Tibial artery (tissue), 4 donors: ENCODE measurements around the gene RNASEH2C.

Experiments
- DNase-seq, 2 donors: peaks; one replicate each; pipeline ENCODE4 v3.0.0-alpha.2; 2019
- H3K27ac ChIP-seq, 2 donors: fragments of 200-600 bp; sonication (generic) in 1 of 2; 1 replicate in 1 of 2; 2 replicates in 1 of 2; pipeline ENCODE4 v1.5.1; 2018 to 2019; ENCODE audit warnings: mild to moderate bottlenecking in 1 of 2
- H3K27me3 ChIP-seq, 2 donors: fragments of 200-600 bp; sonication (generic) in 1 of 2; one replicate each; pipeline versions ENCODE4 v1.5.1 to v1.6.0; 2016 to 2019
- H3K36me3 ChIP-seq, 3 donors: fragments of 200-600 bp; sonication (generic) in 2 of 3; one replicate each; pipeline ENCODE4 v1.5.1; 2016 to 2019; ENCODE audit warnings: mild to moderate bottlenecking in 2 of 3
- H3K4me1 ChIP-seq, 4 donors: fragments of 200-600 bp; sonication (generic) in 2 of 4; 1 replicate in 3 of 4; 2 replicates in 1 of 4; pipeline ENCODE4 v1.5.1; 2016 to 2019
- H3K4me3 ChIP-seq, 2 donors: fragments of 200-600 bp; sonication (generic) in 1 of 2; 1 replicate in 1 of 2; 2 replicates in 1 of 2; pipeline ENCODE4 v1.5.1; 2018 to 2019; ENCODE audit warnings: mild to moderate bottlenecking in 2 of 2
- H3K9me3 ChIP-seq, 3 donors: fragments of 200-600 bp; sonication (generic) in 1 of 3; one replicate each; pipeline ENCODE4 v1.5.1; 2016 to 2019
- intact Hi-C: fragments of 100-400 bp; cut with DNase I; formaldehyde crosslinking; loops from one replicate; pipeline ENCODE4 v1.15.0; 2023; ENCODE audit warnings: low total_unique reads
- TF ChIP-seq, protein P1 (sequence below), 2 experiments: fragments of 200-600 bp in 1 of 2; fragments of 450-650 bp in 1 of 2; IDR thresholded peaks; one replicate each; pipeline ENCODE4 v1.5.1; 2017 to 2019; ENCODE audit warnings: antibody characterized with exemption in 2 of 2, mild to moderate bottlenecking in 1 of 2, moderate library complexity in 1 of 2

Gene RNASEH2C

DNA sequence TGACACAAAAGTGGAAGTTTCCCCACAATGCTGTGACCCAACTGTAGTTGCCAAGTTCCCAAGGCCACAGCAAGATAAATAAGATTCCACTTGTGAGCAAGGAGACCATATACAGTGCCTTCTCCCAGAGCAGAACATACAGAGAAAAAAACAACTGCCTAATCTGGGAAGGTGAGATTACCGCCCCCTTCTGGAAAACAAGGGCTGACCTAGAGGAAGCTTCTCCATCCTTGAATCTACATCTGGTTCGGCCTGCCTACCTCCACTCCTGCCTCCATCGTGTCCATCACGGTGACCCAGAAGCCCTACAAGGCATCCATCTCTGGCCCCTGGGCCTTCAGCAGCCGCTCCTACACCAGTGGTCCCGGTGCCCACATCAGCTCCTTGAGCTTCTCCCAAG is 6.1 kb upstream of the RNASEH2C start:
- DNase-seq = no peak
- H3K36me3 ChIP-seq = no peaks in the 10 kb centered on the region
- intact Hi-C loops = no loop called here

DNA sequence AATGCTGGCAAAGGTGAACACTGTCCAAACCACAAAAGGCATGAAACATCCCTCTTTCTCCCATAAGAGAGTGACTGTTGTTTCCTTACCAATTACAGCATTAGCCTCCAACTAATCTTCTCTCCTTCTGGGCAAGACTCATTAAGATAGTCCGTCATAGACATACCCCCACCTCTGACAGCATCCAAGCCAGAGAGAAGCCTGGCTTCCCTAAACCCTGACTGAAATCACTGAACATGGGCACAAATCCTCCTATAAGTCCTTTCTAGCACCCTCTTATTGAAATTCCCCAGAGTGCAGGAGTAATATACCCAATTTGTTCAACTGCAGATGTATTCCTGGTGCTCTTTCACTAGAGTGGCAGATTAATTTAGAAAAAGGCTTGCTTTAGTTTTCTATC is 1.7 kb upstream of the RNASEH2C start:
- no peak overlapping the region for H3K27ac ChIP-seq
- TF ChIP-seq, protein P1, sequence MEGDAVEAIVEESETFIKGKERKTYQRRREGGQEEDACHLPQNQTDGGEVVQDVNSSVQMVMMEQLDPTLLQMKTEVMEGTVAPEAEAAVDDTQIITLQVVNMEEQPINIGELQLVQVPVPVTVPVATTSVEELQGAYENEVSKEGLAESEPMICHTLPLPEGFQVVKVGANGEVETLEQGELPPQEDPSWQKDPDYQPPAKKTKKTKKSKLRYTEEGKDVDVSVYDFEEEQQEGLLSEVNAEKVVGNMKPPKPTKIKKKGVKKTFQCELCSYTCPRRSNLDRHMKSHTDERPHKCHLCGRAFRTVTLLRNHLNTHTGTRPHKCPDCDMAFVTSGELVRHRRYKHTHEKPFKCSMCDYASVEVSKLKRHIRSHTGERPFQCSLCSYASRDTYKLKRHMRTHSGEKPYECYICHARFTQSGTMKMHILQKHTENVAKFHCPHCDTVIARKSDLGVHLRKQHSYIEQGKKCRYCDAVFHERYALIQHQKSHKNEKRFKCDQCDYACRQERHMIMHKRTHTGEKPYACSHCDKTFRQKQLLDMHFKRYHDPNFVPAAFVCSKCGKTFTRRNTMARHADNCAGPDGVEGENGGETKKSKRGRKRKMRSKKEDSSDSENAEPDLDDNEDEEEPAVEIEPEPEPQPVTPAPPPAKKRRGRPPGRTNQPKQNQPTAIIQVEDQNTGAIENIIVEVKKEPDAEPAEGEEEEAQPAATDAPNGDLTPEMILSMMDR (IDR thresholded peaks at IDR 0.05) = no peak
- intact Hi-C loops = no loop called here
- H3K36me3 ChIP-seq = peaks cover 23% of the 10 kb centered on the region in 3 donors
- no peaks in the 10 kb centered on the region for H3K9me3 ChIP-seq
- H3K4me1 ChIP-seq = peaks cover 0 to 30% (median 20%) of the 10 kb centered on the region in 4 donors
- no peaks in the 10 kb centered on the region for H3K27me3 ChIP-seq
- H3K4me3 ChIP-seq = no peak overlapping the region
- no peak for DNase-seq

More for the DNA sequence above, 6.1 kb upstream of the RNASEH2C start:
- no peak overlapping the region for H3K27ac ChIP-seq
- no peaks in the 10 kb centered on the region for H3K9me3 ChIP-seq
- no peaks in the 10 kb centered on the region for H3K4me1 ChIP-seq
- H3K4me3 ChIP-seq = no peak overlapping the region
- no peaks in the 10 kb centered on the region for H3K27me3 ChIP-seq
- TF ChIP-seq, protein P1 (IDR thresholded peaks at IDR 0.05) = no peak

DNA sequence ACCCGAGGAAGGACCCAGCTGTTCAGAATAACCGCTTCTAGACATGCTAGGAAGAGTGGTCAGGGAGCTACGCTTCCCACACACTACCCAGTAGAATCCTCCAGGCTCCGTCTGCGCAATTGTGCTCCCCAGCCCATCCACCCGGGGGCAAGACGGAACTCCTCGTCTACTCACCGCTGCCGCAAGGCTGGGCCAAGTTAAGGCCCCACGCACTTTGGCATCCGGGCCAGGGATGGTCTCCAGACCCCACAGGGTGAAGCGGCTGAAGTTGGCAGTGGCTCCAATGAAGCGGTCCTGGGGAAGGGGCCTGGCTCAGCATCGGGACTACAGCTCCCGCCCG is 757 bp downstream of the RNASEH2C start:
- intact Hi-C loops = loop anchor here (5.0 kb wide), 1 partner anchor 57 kb away; no protein-coding TSS in a partner anchor
- no peak for DNase-seq
- Histone ChIP-seq H3K27me3 (no peaks in the 10 kb centered on the region), H3K4me1 (peaks cover 0 to 33% (median 20%) of the 10 kb centered on the region in 4 donors), H3K36me3 (peaks cover 47% of the 10 kb centered on the region in 3 donors), H3K27ac (peak overlapping the region; percentile 77 to 90), H3K9me3 (no peaks in the 10 kb centered on the region), H3K4me3 (peak overlapping the region; percentile 59 to 78)
- TF ChIP-seq, protein P1 (IDR thresholded peaks at IDR 0.05) = no peak

DNA sequence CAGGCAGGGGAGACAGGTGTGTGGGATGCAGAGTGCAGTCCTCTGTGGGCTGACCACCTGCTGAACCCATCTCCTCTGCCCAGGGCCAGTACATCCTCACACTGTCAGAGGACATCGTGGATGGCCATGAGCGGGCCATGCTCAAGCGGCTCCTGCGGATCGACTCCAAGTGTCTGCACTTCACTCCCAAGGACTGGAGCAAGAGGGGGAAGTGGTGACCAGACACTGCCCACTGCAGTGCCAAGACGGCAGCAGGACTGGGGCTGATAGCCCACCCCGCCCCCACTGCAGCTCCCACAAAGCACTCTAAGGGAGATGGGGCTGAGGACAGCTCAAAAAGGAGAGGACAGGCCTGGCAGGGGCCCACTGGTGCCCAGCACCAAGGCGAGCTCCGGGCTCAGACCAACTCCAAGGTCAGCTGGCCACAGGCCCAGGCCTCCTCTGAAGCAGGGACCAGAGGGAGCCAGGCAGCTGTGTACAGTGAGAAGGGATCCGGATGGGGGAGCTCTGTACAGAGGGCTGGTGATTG is 1.6 kb downstream of the RNASEH2C start:
- Histone ChIP-seq H3K36me3 (peaks cover 55 to 56% (median 55%) of the 10 kb centered on the region in 3 donors), H3K9me3 (no peaks in the 10 kb centered on the region), H3K4me1 (peaks cover 0 to 35% (median 20%) of the 10 kb centered on the region in 4 donors), H3K27me3 (no peaks in the 10 kb centered on the region), H3K27ac (peak overlapping the region; percentile 77 to 90), H3K4me3 (peak overlapping the region; percentile 59 to 78)
- TF ChIP-seq, protein P1 (IDR thresholded peaks at IDR 0.05) = no peak
- DNase-seq = no peak
- intact Hi-C loops = loop anchor here (5.0 kb wide), 1 partner anchor 58 kb away; no protein-coding TSS in a partner anchor

DNA sequence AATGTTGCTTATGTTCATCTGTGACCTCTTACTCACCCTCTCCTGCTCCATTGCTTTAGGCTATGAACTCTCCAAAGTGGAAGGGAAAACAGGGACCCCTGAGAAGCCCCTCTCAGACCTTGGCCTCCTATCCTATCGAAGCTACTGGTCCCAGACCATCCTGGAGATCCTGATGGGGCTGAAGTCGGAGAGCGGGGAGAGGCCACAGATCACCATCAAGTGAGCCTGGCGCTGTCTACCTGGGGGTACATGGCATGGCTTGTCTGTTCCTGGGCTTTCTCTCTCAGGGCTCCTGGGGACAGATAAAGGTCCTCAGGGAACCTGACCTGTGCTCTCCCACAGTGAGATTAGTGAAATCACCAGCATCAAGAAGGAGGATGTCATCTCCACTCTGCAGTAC is 2.1 kb downstream of the RNASEH2C start:
- Histone ChIP-seq H3K9me3 (no peaks in the 10 kb centered on the region), H3K27me3 (no peaks in the 10 kb centered on the region), H3K4me1 (peaks cover 0 to 37% (median 21%) of the 10 kb centered on the region in 4 donors), H3K27ac (no peak overlapping the region), H3K36me3 (peaks cover 60 to 61% (median 60%) of the 10 kb centered on the region in 3 donors), H3K4me3 (no peak overlapping the region)
- DNase-seq = no peak
- intact Hi-C loops = loop anchor here (5.0 kb wide), 1 partner anchor 59 kb away; no protein-coding TSS in a partner anchor
- TF ChIP-seq, protein P1 (IDR thresholded peaks at IDR 0.05) = no peak
